ENCODE results near the gene TSNAXIP1. TPM values are rescaled to one million over a fixed set of nuclear protein-coding genes. Genes with fewer than 3 reads are reported as not detected.

Gene TSNAXIP1
- total and polyA plus RNA-seq, 4 donors, result 0.09 to 1.5 (median 0.69) TPM

GRCh38 chr16:67807148-67807682, 526 bp downstream of the TSNAXIP1 start:
- H3K27ac ChIP-seq (ENCODE audit: low read depth in 1 of 2, low read length in 2 of 2), result peak overlapping the region; percentile 50 to 75

GRCh38 chr16:67811899-67812298, 5.2 kb downstream of the TSNAXIP1 start:
- Histone ChIP-seq H3K9me3 (ENCODE audit: control insufficient read depth in 4 of 4, low read length in 3 of 4) (no peaks in the 10 kb centered on the region), H3K27ac (ENCODE audit: low read depth in 1 of 2, low read length in 2 of 2) (no peak overlapping the region), H3K27me3 (ENCODE audit: control insufficient read depth in 4 of 4, insufficient read depth in 4 of 4, low read length in 3 of 4) (no peaks in the 10 kb centered on the region), H3K4me1 (ENCODE audit: control insufficient read depth in 4 of 4, insufficient read depth in 4 of 4, low read length in 3 of 4) (peaks cover 0 to 13% (median 7%) of the 10 kb centered on the region in 4 donors), H3K36me3 (ENCODE audit: control insufficient read depth in 4 of 4, insufficient read depth in 3 of 4, low read depth in 1 of 4, low read length in 3 of 4) (no peaks in the 10 kb centered on the region), H3K9ac (ENCODE audit: low read depth in 1 of 2, low read length in 2 of 2) (no peak overlapping the region), H3K4me3 (ENCODE audit: low read depth in 1 of 3, low read length in 3 of 3) (no peak overlapping the region)
- WGBS, result 97% methylated on average over 1 of the region's 1 CpG
- DNase-seq (ENCODE audit: low spot score), result no peak
- TF ChIP-seq HNF4A (conservative IDR thresholded peaks at IDR 0.05) (no peak), YY1 (IDR thresholded peaks at IDR 0.05) (no peak)
- TF ChIP-seq, protein P1, sequence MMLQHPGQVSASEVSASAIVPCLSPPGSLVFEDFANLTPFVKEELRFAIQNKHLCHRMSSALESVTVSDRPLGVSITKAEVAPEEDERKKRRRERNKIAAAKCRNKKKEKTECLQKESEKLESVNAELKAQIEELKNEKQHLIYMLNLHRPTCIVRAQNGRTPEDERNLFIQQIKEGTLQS (IDR thresholded peaks at IDR 0.05), result no peak

More at GRCh38 chr16:67807148-67807682, 526 bp downstream of the TSNAXIP1 start:
- 28% methylated on average over 24 of the region's 24 CpGs for WGBS
- Histone ChIP-seq H3K4me3 (ENCODE audit: low read depth in 1 of 3, low read length in 3 of 3) (peak overlapping the region; percentile 59 to 83 (median 83)), H3K27me3 (ENCODE audit: control insufficient read depth in 4 of 4, insufficient read depth in 4 of 4, low read length in 3 of 4) (no peaks in the 10 kb centered on the region), H3K4me1 (ENCODE audit: control insufficient read depth in 4 of 4, insufficient read depth in 4 of 4, low read length in 3 of 4) (peaks cover 7 to 34% (median 27%) of the 10 kb centered on the region in 4 donors), H3K36me3 (ENCODE audit: control insufficient read depth in 4 of 4, insufficient read depth in 3 of 4, low read depth in 1 of 4, low read length in 3 of 4) (peaks cover 0 to 7% (median 5%) of the 10 kb centered on the region in 4 donors), H3K9me3 (ENCODE audit: control insufficient read depth in 4 of 4, low read length in 3 of 4) (no peaks in the 10 kb centered on the region), H3K9ac (ENCODE audit: low read depth in 1 of 2, low read length in 2 of 2) (no peak overlapping the region)
- DNase-seq (ENCODE audit: low spot score), result no peak
- TF ChIP-seq, protein P2, sequence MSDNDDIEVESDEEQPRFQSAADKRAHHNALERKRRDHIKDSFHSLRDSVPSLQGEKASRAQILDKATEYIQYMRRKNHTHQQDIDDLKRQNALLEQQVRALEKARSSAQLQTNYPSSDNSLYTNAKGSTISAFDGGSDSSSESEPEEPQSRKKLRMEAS (IDR thresholded peaks at IDR 0.05), result no peak
- TF ChIP-seq, protein P3, sequence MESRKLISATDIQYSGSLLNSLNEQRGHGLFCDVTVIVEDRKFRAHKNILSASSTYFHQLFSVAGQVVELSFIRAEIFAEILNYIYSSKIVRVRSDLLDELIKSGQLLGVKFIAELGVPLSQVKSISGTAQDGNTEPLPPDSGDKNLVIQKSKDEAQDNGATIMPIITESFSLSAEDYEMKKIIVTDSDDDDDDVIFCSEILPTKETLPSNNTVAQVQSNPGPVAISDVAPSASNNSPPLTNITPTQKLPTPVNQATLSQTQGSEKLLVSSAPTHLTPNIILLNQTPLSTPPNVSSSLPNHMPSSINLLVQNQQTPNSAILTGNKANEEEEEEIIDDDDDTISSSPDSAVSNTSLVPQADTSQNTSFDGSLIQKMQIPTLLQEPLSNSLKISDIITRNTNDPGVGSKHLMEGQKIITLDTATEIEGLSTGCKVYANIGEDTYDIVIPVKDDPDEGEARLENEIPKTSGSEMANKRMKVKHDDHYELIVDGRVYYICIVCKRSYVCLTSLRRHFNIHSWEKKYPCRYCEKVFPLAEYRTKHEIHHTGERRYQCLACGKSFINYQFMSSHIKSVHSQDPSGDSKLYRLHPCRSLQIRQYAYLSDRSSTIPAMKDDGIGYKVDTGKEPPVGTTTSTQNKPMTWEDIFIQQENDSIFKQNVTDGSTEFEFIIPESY (IDR thresholded peaks at IDR 0.05), result no peak
- TF ChIP-seq CTCF (IDR thresholded peaks at IDR 0.05; ENCODE audit: low read depth, low read length, missing input control), result peak; percentile 13
- TF ChIP-seq YY1 (IDR thresholded peaks at IDR 0.05), result no peak
- TF ChIP-seq FOXA1 (IDR thresholded peaks at IDR 0.05), result no peak
- no peak for TF ChIP-seq GABPA (IDR thresholded peaks at IDR 0.05 in 1 of 2, conservative IDR thresholded peaks at IDR 0.05 in 1 of 2)
- TF ChIP-seq RAD21 (IDR thresholded peaks at IDR 0.05), result peak; percentile 16 to 40
- TF ChIP-seq NR2F2 (IDR thresholded peaks at IDR 0.05), result peak; percentile 6

DNA sequence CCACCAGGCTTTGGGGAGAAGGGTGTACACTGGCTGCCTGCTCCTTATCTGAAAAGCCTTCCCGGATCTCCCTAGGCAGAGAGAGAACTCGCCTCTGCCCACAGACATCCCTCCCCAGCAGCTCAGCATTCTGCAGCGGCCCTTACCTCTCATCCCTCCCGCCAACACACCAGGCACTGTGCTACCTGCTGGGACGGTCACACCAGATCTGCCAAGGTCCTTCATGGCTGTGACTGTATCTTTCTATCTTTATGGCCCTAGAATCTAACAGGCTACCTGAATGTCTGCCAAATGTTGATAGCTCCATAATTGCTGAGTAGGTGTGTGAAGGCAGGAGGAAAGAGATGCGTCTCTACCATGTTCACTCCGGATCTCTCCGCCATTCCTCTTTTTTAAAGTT, 7.9 kb downstream of the TSNAXIP1 start:
- TF ChIP-seq, protein P1 (IDR thresholded peaks at IDR 0.05), result no peak
- TF ChIP-seq NR2F2 (IDR thresholded peaks at IDR 0.05) (no peak), EGR1 (IDR thresholded peaks at IDR 0.05; ENCODE audit: low read depth in 2 of 2) (no peak), CTCF (IDR thresholded peaks at IDR 0.05; ENCODE audit: low read depth, low read length, missing input control) (no peak), FOXA1 (IDR thresholded peaks at IDR 0.05) (no peak), RXRA (IDR thresholded peaks at IDR 0.05) (no peak), HNF4A (conservative IDR thresholded peaks at IDR 0.05) (no peak), FOXA2 (IDR thresholded peaks at IDR 0.05) (no peak), TAF1 (conservative IDR thresholded peaks at IDR 0.05) (no peak), SP1 (IDR thresholded peaks at IDR 0.05) (no peak)
- TF ChIP-seq, protein P3 (IDR thresholded peaks at IDR 0.05), result no peak
- TF ChIP-seq, protein P2 (IDR thresholded peaks at IDR 0.05), result no peak
- Histone ChIP-seq H3K27me3 (ENCODE audit: control insufficient read depth in 4 of 4, insufficient read depth in 4 of 4, low read length in 3 of 4) (no peaks in the 10 kb centered on the region), H3K36me3 (ENCODE audit: control insufficient read depth in 4 of 4, insufficient read depth in 3 of 4, low read depth in 1 of 4, low read length in 3 of 4) (no peaks in the 10 kb centered on the region), H3K9me3 (ENCODE audit: control insufficient read depth in 4 of 4, low read length in 3 of 4) (no peaks in the 10 kb centered on the region), H3K9ac (ENCODE audit: low read depth in 1 of 2, low read length in 2 of 2) (no peak overlapping the region), H3K27ac (ENCODE audit: low read depth in 1 of 2, low read length in 2 of 2) (no peak overlapping the region), H3K4me1 (ENCODE audit: control insufficient read depth in 4 of 4, insufficient read depth in 4 of 4, low read length in 3 of 4) (peaks cover 0 to 5% (median 1%) of the 10 kb centered on the region in 4 donors), H3K4me3 (ENCODE audit: low read depth in 1 of 3, low read length in 3 of 3) (no peak overlapping the region)
- 87% methylated on average over 8 of the region's 8 CpGs for WGBS
- DNase-seq (ENCODE audit: low spot score), result no peak
